Fibroblast of the conjunctiva (primary cell): Measurements from ENCODE around the gene HOMER2.
A peak's percentile ranks its signal among the peaks of the same experiment; 100 is the strongest.

Experiments
- DNase-seq: peaks from one replicate; pipeline ENCODE4 v3.0.0-alpha.2; 2010; ENCODE audit warnings: low read depth

HOMER2 gene

DNA sequence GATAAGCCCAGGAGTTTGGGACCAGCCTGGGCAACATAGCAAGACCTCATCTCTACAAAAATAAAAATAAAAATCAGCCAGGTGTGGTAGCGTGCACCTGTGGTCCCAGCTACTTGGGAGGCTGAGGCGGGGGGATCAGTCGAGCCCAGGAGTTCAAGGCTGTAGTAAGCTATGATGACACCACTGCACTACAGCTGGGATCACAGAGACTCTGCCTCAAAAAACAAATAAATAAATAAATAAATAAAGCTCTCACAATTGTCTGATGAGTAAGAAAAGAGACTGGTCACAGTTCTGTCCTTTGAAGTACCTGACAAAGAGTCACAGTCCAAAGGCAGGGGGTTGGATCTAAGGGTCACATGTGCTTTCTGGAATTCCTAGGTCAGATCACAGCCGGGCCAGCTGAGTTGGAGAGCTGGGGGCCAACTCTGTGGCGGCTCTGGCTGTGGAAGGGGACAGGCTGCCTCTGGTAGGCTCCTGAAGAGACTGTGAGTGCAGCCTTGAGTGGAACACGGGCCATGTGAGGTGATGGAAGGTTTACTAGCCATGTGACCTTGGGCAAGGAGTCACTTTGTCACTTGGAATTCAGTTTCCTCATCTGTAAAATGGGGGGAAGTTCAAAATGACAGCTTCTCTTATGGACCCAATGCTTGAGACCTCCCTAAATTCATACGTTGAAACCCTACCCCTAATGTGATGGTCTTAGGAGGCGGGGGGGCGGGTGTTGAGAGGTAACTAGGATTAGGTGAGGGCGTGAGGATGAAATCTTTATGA is 95.9 kb downstream of the HOMER2 start:
- no peak for DNase-seq

GRCh38 chr15:82855286-82856100 is 97.0 kb downstream of the HOMER2 start:
- DNase-seq = no peak

- no peak for DNase-seq
These were observed 98.0 kb downstream of the HOMER2 start for GRCh38 chr15:82854554-82854953.

DNA sequence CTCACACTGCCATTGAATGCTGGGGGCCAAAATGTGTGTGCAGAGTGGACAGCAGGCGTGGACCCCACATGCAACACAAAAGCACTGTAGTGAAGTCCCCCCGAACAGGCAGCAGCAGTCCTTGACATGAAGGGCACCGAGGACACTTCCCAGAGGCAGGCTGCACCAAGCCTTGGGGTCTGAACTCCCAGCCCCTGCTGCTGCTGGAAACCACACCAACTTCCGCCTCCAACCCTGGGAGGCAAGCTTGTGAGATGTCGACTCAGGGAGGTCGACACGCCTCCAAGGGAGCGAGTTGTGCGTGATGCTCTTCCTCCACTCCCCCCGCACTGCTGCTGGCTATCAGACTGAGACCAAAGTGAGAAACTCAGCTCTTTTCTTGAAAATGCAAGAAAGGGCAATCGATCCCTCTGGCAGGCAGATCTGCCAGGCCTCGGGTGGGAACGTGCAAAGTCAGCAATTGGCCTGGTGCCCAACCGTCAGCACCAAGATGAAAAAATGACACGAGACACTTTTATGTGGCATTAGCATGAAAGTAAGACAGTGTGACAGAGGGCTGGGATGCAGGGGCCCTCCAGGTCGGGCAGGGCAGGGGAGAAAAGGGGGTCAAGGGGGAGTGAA is 99.5 kb downstream of the HOMER2 start:
- DNase-seq = no peak

- DNase-seq = no peak
These were observed 100.5 kb downstream of the HOMER2 start for GRCh38 chr15:82851981-82852511.

- DNase-seq = no peak
These were observed 101.1 kb downstream of the HOMER2 start for GRCh38 chr15:82851306-82851850.

DNA sequence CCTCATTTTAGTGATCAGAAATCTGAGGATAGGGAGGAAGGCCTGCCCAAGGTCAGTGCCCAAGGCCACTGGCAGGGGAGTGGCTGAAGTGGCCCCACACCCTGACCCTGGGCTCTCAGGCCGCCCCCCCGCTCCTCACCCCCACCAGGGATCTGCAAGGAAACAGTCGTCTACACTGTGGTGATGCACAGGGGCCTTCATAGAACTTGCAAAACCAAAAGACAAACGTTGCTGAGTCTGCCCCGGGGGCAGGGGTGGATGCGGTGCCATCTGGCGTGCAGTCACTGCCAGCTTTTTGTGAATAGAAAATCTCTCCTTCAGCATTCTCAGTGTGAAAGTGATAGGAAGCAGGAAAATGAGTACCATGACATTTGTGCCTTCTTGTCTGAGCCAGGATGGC is 101.8 kb downstream of the HOMER2 start:
- no peak for DNase-seq

DNA sequence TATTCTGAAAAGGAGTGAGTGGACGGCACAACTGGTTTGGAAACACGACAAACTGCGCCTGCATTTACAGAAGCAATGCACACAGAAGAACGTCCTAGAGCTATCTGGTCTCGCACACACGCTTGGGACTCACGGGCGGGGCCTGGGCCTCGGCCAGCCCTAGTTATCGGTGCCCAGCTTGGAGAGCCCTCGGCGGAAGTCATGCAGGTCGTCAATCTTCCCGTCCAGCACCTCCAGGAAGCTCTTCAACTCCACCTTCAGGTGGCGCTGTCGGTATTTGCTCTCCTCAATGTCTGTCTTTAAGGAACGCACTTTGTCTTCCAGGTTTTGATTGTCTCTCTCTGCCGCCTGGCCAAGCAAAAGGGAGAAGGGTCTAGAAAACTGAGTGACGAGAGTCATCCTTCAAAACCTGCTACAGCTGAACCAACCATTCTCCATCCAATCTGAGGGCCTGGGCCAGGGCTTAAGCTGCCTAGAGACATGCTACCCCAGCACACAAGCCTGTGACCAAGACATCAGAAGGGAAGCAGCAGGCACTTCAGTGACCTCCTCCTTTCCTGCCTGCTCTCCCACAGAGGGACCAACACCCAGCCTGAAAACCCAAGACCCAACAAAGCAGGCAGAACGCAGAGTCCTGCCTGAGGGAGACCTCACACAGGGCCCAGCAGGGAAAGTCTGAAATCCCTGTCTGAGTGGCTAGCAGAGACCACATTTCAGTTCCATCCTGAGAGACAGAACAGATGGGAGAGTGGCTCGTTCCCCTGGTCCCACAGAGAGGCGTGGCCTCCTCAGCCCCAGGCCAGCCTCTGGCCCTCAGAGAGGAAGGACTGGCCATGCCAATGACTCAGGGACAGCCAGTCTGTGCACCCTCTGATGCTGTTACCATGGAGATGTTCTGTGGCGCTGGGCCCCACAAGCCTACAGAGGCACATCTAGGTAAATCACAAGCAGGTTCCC is 102.7 kb downstream of the HOMER2 start:
- peak; percentile 72 for DNase-seq

DNA sequence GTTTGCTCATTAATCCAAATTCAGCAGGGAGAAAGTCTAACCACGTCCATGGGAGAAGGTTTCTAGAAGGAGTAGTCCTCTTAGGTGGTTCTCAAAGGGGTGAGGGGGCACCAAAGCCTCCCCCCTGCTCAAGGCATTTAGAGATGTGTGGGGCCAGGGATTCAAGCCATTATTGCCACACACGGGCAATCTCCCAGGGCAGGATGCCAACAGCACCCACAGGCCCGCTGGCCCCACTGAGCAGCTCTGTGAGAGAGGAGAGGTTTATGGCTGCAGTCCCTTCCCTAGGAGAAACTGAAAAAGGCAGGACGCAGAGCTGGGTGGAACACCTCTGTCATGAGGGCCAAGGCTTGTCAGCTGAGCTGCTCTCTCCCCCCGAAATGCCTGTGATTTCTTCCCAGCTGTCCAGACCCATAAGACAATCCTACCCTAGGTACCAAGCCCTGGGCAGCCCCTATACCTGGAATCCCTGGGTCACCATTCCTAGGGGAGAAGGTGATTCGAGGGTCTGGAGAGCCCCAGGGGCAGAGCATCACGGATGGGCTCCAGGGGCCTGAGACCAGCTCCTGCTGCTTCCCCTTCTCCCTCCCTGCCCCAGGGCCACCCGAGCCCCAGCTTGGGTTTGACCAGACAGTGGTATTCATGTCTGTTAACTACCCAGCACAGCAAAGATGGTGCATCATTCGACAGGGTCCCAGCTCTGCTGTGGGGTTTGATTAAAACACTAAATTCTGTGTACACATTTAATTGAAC is 104.1 kb downstream of the HOMER2 start:
- no peak for DNase-seq

GRCh38 chr15:82847703-82848102 is 104.8 kb downstream of the HOMER2 start:
- DNase-seq = no peak

GRCh38 chr15:82846621-82847020 is 105.9 kb downstream of the HOMER2 start:
- no peak for DNase-seq

- DNase-seq = no peak
These were observed 106.8 kb downstream of the HOMER2 start for GRCh38 chr15:82845686-82846085.

DNA sequence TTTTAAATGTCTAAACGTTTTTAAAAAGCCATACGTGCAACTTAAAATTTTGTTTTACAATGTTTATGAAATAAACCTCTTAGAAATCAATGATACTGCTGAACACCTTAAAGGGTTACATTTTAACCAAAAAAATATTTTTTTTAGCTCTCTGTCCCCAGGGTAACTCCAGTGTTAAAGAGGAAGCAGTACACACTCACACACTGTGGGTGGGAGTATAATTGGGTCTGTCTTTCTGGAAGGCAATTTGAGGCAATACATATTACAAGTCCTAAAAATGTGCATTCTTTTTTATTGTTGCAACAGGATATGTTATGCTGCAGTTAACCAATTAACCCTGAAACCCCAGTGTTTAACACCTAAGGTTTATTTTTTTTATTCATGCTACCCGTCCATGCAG is 109.0 kb downstream of the HOMER2 start:
- DNase-seq = no peak

DNA sequence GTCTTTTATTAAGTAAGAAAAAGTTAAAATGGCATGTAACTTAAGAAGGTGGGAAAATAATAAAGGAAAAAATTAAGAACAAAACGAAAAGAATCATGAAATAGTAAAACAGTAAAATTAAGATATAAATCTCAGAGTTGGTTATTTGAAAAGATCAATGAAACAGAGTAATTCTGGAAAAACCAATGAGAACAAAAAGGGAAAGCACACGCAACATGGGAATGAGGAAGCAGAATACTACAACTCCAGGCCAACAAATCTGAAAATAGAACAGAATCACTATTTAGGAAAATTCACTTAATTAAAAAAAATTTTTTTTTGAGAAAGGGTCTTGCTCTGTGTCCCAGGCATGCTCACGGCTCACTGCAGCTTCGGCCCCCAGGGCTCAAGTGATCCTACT is 112.4 kb downstream of the HOMER2 start:
- DNase-seq = no peak

DNA sequence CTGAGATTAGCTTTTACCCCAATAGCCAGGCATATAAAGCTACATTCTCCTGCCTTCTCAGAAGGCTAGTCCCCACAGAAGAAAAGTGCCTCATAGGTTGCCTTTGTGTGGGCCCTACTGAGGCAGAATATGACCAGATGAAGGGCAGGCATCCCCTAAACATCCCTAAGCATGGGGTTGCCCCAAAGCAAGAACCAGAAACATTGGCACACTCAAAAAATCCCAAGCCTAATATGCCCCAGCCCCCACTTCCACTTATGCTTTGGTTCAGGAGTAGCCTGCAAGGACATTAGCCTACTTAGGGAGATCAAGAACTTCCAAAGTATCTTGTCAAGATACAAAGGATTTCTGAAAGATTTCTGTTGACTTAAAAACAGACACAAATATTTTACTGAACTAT is 113.4 kb downstream of the HOMER2 start:
- DNase-seq = no peak

- DNase-seq = no peak
These were observed 114.3 kb downstream of the HOMER2 start for GRCh38 chr15:82838096-82838735.

DNA sequence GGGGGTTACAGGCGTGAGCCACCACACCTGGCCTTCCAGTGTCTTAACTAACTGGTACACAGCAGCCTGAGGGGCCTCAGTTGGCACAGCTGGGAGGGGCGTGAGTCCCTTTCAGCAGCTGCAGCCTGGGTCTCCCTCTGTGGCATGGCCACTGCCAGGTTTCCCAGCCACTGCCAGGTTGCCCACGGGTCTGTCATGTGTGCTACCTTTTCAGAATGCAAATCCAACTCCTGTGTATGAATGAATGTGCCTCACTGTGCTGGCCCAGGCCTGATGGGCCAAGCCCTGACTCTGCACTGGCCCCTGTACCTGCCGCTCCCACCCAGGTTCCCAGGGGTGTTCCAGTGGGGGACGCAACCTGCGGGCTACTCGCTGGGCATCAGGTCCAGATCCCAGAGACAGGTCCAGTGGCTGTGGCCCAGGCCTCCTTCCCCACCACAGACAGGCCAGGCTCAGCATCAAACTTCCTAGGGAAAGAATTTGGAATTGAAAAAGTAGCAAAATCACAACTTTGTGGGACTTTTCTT is 117.1 kb downstream of the HOMER2 start:
- no peak for DNase-seq

DNA sequence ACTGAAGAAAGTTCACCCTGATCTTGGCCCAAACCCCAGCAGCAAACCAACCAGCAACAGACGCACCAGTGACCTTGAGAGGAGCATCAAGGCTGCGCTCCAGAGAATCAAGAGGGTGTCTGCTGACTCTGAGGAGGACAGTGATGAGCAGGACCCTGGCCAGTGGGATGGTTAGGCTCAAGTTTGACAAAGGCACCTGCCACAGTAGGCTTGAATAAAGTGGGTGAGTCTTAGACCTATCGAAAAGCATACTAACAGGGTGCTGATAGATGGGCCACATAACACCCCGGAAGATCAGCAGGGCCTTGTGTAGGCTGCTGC is 119.2 kb downstream of the HOMER2 start:
- DNase-seq = no peak

DNA sequence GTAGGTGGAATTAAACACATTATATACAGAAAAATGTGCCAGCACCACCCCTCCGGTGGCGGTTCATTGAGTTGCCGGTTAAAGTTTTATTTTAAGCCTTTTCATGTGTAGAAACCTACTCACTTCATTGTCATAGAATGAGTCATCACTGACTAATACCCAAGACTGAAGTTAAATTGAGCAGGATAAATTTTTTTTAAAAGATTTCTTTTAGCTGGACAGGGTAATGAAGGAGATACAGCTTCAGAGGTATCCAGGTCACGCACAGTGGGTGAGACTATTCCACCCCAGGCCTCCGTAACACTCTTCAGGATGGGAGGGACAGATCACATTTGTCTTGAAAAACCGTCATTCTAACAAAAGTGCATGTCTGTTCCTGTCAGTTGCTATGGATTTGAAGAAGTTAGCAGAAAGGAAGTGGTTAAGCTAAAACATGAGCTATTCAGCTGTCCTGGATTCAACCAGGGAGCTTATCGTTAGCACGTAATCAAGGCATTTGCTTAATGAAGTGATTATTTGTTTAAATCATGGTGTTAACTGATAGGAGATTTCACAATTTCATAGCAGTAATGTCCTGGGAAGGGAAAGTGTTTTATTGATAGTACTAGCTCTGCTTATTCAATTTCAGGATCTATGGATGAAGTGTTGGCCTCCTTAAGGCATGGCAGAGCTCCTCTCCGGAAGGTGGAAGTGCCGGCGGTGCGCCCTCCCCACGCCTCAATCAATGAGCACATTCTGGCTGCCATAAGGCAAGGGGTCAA is 119.7 kb downstream of the HOMER2 start:
- DNase-seq = peak; percentile 60
